Pancreas (tissue), 10 donors: Measurements from ENCODE around the gene LRRC53. TPM values are rescaled to one million over a fixed set of nuclear protein-coding genes. Genes with fewer than 3 reads are reported as not detected.

ENCODE experiments used
- ATAC-seq, 4 donors: fragments of 200-7000 bp; cut with Tn5 transposase; one replicate each; pipeline versions ENCODE4 v1.8.0 to v1.9.1; 2020; ENCODE audit warnings: mild to moderate bottlenecking in 4 of 4, moderate library complexity in 4 of 4
- DNase-seq, 6 donors: peaks; one replicate each; pipeline ENCODE4 v3.0.0-alpha.2; 2020
- FAIRE-seq: peaks from 2 replicates; lab custom pipeline; 2012; peaks lifted over from hg19 to GRCh38; lab: Jason Lieb, UNC
- H3K27ac ChIP-seq, 4 donors: fragments of 200-600 bp; sonication (generic); 1 replicate in 3 of 4; 2 replicates in 1 of 4; pipeline versions ENCODE4 v1.5.0 to v1.8.0; 2020
- H3K27me3 ChIP-seq, 4 donors: fragments of 200-600 bp; one replicate each; pipeline ENCODE4 v1.8.0; 2021
- H3K36me3 ChIP-seq, 3 donors: fragments of 200-600 bp; sonication (generic) in 1 of 3; one replicate each; pipeline versions ENCODE4 v1.5.0 to v1.8.0; 2020 to 2021
- H3K4me1 ChIP-seq, 3 donors: fragments of 200-600 bp; one replicate each; pipeline ENCODE4 v1.8.0; 2021
- H3K4me3 ChIP-seq, 4 donors: fragments of 200-600 bp; sonication (generic) in 2 of 4; one replicate each; pipeline versions ENCODE4 v1.5.0 to v1.8.0; 2020 to 2021
- H3K9me3 ChIP-seq, 4 donors: fragments of 200-600 bp; one replicate each; pipeline ENCODE4 v1.8.0; 2021
- WGBS, 2 donors: extraction: QIAGEN DNeasy Blood & Tissue Kit; methylation state at CpG; one replicate each; pipeline ENCODE4 v1.1.7; 2013; 5-methylcytosine and 5-hydroxymethylcytosine counted together
- intact Hi-C, 3 donors: fragments of 100-400 bp; cut with DNase I; formaldehyde crosslinking; loops; one replicate each; pipeline versions ENCODE4 v1.11.1 to v1.14.2; 2022
- polyA plus RNA-seq, 2 donors: library from polyadenylated mRNA; stranded (reverse); fragments of 200-250 nt; gene quantifications; one replicate each; pipeline ENCODE4 v1.2.3, GENCODE V29; 2013
- total RNA-seq, 6 donors: library from RNA; stranded (reverse); fragmentation: NEBNext Ultra II Directional in 4 of 6; extraction: Animal tissue kit (Norgen Biotek cat#: 25700) in 4 of 6; gene quantifications; one replicate each; pipeline versions ENCODE4 v1.2.1 to v1.2.4, GENCODE V29; 2021 to 2023
- TF ChIP-seq, protein P1 (sequence below), 4 donors: fragments of 200-600 bp; sonication (generic) in 3 of 4; IDR thresholded peaks; one replicate each; pipeline versions ENCODE4 v1.5.0 to v1.8.0; 2021; ENCODE audit warnings: antibody characterized with exemption in 4 of 4
- donor health status: healthy with polysubstance abuse.
- donor health status: DM: no; HTN: no; CAD: no; lungs with moderate emphysema.
- donor health status: DM: no; HTN: no; CAD: no.
- donor health status: control.
- donor health status: control.
- donor health status: Bipolar disorder and iron deficiency.
- donor health status: DM: yes; HTN: yes; CAD: no.
- donor health status: DM: no; HTN: no; CAD: no.
- donor health status: DM: no; HTN: no; CAD: no.
- donor health status: DM: yes; HTN: yes; CAD: no.

LRRC53 gene
- total and polyA plus RNA-seq, 8 donors = 0.06 TPM; not detected in 7

GRCh38 chr1:74465193-74465681, 47.2 kb downstream of the LRRC53 start:
- no peak overlapping the region for H3K4me3 ChIP-seq
- no peak for FAIRE-seq
- H3K27ac ChIP-seq = no peak overlapping the region
- 87 to 93% methylated on average over 24 of the region's 24 CpGs for WGBS, 2 donors
- TF ChIP-seq, protein P1, sequence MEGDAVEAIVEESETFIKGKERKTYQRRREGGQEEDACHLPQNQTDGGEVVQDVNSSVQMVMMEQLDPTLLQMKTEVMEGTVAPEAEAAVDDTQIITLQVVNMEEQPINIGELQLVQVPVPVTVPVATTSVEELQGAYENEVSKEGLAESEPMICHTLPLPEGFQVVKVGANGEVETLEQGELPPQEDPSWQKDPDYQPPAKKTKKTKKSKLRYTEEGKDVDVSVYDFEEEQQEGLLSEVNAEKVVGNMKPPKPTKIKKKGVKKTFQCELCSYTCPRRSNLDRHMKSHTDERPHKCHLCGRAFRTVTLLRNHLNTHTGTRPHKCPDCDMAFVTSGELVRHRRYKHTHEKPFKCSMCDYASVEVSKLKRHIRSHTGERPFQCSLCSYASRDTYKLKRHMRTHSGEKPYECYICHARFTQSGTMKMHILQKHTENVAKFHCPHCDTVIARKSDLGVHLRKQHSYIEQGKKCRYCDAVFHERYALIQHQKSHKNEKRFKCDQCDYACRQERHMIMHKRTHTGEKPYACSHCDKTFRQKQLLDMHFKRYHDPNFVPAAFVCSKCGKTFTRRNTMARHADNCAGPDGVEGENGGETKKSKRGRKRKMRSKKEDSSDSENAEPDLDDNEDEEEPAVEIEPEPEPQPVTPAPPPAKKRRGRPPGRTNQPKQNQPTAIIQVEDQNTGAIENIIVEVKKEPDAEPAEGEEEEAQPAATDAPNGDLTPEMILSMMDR (IDR thresholded peaks at IDR 0.05) = no peak
- no peak for ATAC-seq
- intact Hi-C loops = no loop called here
- no peaks in the 10 kb centered on the region for H3K9me3 ChIP-seq
- no peaks in the 10 kb centered on the region for H3K4me1 ChIP-seq
- peak in 2 of 6 donors; percentile 18 to 63 for DNase-seq
- no peaks in the 10 kb centered on the region for H3K27me3 ChIP-seq
- no peaks in the 10 kb centered on the region for H3K36me3 ChIP-seq

DNA sequence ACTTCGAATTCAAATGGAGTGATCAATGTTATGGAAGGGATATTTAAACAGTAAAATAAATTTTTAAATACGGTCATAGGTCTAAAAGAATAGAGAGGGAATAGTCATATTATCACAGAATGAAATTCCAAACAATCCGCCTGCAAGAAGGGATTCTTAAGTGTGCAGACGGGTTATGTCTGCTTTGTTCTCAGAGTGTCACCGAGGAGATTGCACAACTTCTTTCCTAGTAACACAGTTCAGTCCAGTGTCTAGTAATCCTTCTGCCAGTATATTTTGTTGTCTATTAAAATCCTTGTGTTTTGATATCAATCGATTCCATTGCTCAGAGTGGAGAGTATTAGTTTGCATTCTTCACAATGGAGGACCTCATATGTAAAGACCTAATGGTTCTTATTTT, 48.4 kb downstream of the LRRC53 start:
- no peak for FAIRE-seq
- Histone ChIP-seq H3K4me3 (no peak overlapping the region), H3K27ac (no peak overlapping the region), H3K9me3 (no peaks in the 10 kb centered on the region), H3K27me3 (no peaks in the 10 kb centered on the region), H3K36me3 (no peaks in the 10 kb centered on the region), H3K4me1 (no peaks in the 10 kb centered on the region)
- TF ChIP-seq, protein P1 (IDR thresholded peaks at IDR 0.05) = no peak
- intact Hi-C loops = no loop called here
- no peak for DNase-seq
- 64 to 70% methylated on average over 6 of the region's 6 CpGs for WGBS, 2 donors
- no peak for ATAC-seq

GRCh38 chr1:74463333-74463988, 49.0 kb downstream of the LRRC53 start:
- no peaks in the 10 kb centered on the region for H3K9me3 ChIP-seq
- H3K27me3 ChIP-seq = no peaks in the 10 kb centered on the region
- no peaks in the 10 kb centered on the region for H3K36me3 ChIP-seq
- intact Hi-C loops = no loop called here
- FAIRE-seq = no peak
- H3K27ac ChIP-seq = no peak overlapping the region
- no peak for DNase-seq
- no peak overlapping the region for H3K4me3 ChIP-seq
- TF ChIP-seq, protein P1 (IDR thresholded peaks at IDR 0.05) = no peak
- WGBS, 2 donors = 63 to 66% methylated on average over 9 of the region's 9 CpGs
- no peaks in the 10 kb centered on the region for H3K4me1 ChIP-seq
- ATAC-seq = no peak

DNA sequence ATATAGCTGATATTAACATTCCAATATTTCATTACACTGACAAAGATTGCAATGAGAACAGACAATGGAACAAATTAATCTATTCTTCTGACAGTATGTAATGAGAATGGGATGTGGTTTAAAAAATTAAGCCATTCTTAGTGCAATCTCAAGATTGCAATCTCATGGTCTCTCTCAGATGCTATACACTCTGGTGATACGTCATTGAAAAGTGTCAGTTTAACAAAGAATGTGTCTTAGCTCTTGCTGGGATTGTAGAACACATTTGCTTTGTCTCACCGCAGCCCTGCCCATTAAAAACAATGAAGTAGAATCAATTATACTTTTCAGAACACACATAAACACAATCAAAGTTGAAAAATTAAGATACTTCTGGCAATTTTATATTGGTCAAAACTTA, 55.2 kb downstream of the LRRC53 start:
- Histone ChIP-seq H3K9me3 (no peaks in the 10 kb centered on the region), H3K27ac (no peak overlapping the region), H3K36me3 (no peaks in the 10 kb centered on the region), H3K4me3 (no peak overlapping the region), H3K4me1 (no peaks in the 10 kb centered on the region), H3K27me3 (no peaks in the 10 kb centered on the region)
- 62 to 65% methylated on average over 2 of the region's 2 CpGs for WGBS, 2 donors
- FAIRE-seq (no peak), DNase-seq (no peak), ATAC-seq (no peak)
- intact Hi-C loops = no loop called here
- TF ChIP-seq, protein P1 (IDR thresholded peaks at IDR 0.05) = no peak

- DNase-seq (no peak), ATAC-seq (no peak), FAIRE-seq (no peak)
- H3K4me3 ChIP-seq = no peak overlapping the region
- no peaks in the 10 kb centered on the region for H3K27me3 ChIP-seq
- TF ChIP-seq, protein P1 (IDR thresholded peaks at IDR 0.05) = no peak
- intact Hi-C loops = no loop called here
- H3K27ac ChIP-seq = no peak overlapping the region
- H3K4me1 ChIP-seq = no peaks in the 10 kb centered on the region
- no peaks in the 10 kb centered on the region for H3K9me3 ChIP-seq
- H3K36me3 ChIP-seq = no peaks in the 10 kb centered on the region
These were observed 57.0 kb downstream of the LRRC53 start for GRCh38 chr1:74455390-74455789.
